ENCODE data around the gene G6PC1.
"Not testable (repeated sequence)": the region's sequence is repeated elsewhere in the genome, so short reads cannot be mapped to it uniquely, and the experiment has no call there.

Gene G6PC1

GRCh38 chr17:42900460-42901331 lies at the start of gene G6PC1:
Gene G6PC1, plus strand, starts transcription at chr17:42900799. Its CDS starts 78 bp downstream, at chr17:42900877.
- DNase-seq (ENCODE audit: low read depth): no peak

GRCh38 chr17:42850954-42851353 lies 49.6 kb upstream of the G6PC1 start, which contains the start of gene AOC3:
Gene AOC3, plus strand, starts transcription at chr17:42851199. Its CDS starts 145 bp downstream, at chr17:42851344.
- DNase-seq (ENCODE audit: low read depth): no peak

- not testable (repeated sequence) for DNase-seq (ENCODE audit: low read depth)
Observed at GRCh38 chr17:42851371-42852240, 49.0 kb upstream of the G6PC1 start.

- DNase-seq (ENCODE audit: low read depth): no peak
Observed at GRCh38 chr17:42852351-42852750, 48.2 kb upstream of the G6PC1 start.

- no peak for DNase-seq (ENCODE audit: low read depth)
Observed at GRCh38 chr17:42853004-42853403, 47.6 kb upstream of the G6PC1 start.

GRCh38 chr17:42853597-42853967 lies 47.0 kb upstream of the G6PC1 start:
- no peak for DNase-seq (ENCODE audit: low read depth)

- DNase-seq (ENCODE audit: low read depth): no peak
Observed at GRCh38 chr17:42853968-42854790, 46.4 kb upstream of the G6PC1 start.

GRCh38 chr17:42855048-42855596 lies 45.5 kb upstream of the G6PC1 start:
- DNase-seq (ENCODE audit: low read depth): no peak

GRCh38 chr17:42856093-42856492 lies 44.5 kb upstream of the G6PC1 start:
- DNase-seq (ENCODE audit: low read depth): not testable (repeated sequence)

GRCh38 chr17:42856516-42856915 lies 44.1 kb upstream of the G6PC1 start:
- not testable (repeated sequence) for DNase-seq (ENCODE audit: low read depth)

GRCh38 chr17:42857389-42857788 lies 43.2 kb upstream of the G6PC1 start:
- no peak for DNase-seq (ENCODE audit: low read depth)

- no peak for DNase-seq (ENCODE audit: low read depth)
Observed at GRCh38 chr17:42865638-42866094, 34.9 kb upstream of the G6PC1 start.

- DNase-seq (ENCODE audit: low read depth): no peak
Observed at GRCh38 chr17:42866216-42866615, 34.4 kb upstream of the G6PC1 start.

- no peak for DNase-seq (ENCODE audit: low read depth)
Observed at GRCh38 chr17:42866631-42867575, 33.7 kb upstream of the G6PC1 start.

GRCh38 chr17:42867694-42868261 lies 32.8 kb upstream of the G6PC1 start:
- DNase-seq (ENCODE audit: low read depth): not testable (repeated sequence)

- no peak for DNase-seq (ENCODE audit: low read depth)
Observed at GRCh38 chr17:42868338-42868737, 32.3 kb upstream of the G6PC1 start.

- DNase-seq (ENCODE audit: low read depth): no peak
Observed at GRCh38 chr17:42871647-42872046, 29.0 kb upstream of the G6PC1 start.

- no peak for DNase-seq (ENCODE audit: low read depth)
Observed at GRCh38 chr17:42872251-42872965, 28.2 kb upstream of the G6PC1 start.

- DNase-seq (ENCODE audit: low read depth): no peak
Observed at GRCh38 chr17:42873315-42873714, 27.3 kb upstream of the G6PC1 start.

Data from GM04504 (cell line).